ENCODE data around the gene SPOCK1. TPM values are rescaled to one million over a fixed set of nuclear protein-coding genes. Genes with fewer than 3 reads are reported as not detected.

The SPOCK1 gene
- total and polyA plus RNA-seq, 9 of the 15 experiments (the other 6 are each of a cell fraction or from before 2014, with no cell fraction given), result 0.01 to 0.35 (median 0.04) TPM; not detected in 6

GRCh38 chr5:137266186-137266585 is 232.9 kb downstream of the SPOCK1 start:
- no peaks in the 10 kb centered on the region for H3K36me3 ChIP-seq (ENCODE audit: control insufficient read depth, insufficient read depth, low read length)
- no peak overlapping the region for H3K4me2 ChIP-seq (ENCODE audit: insufficient read depth, low read length)
- no peak overlapping the region for H3K27ac ChIP-seq (ENCODE audit: extremely low read depth, low read depth, low read length)
- FAIRE-seq (no peak), DNase-seq (ENCODE audit: extremely low read depth in 1 of 4, low spot score in 3 of 4) (no peak), ATAC-seq (no peak)
- no peak overlapping the region for H3K9ac ChIP-seq (ENCODE audit: insufficient read depth in 1 of 2, low read depth in 2 of 2, low read length in 2 of 2)
- no peaks in the 10 kb centered on the region for H4K20me1 ChIP-seq (replicated peaks; ENCODE audit: control insufficient read depth, insufficient read depth, low read length)
- TF ChIP-seq ZBED1 (IDR thresholded peaks at IDR 0.05), result no peak
- no peak for TF ChIP-seq ZBTB7A (IDR thresholded peaks at IDR 0.05; ENCODE audit: borderline replicate concordance, control insufficient read depth, low read depth, low read length)
- TF ChIP-seq CBX3 (IDR thresholded peaks at IDR 0.05; ENCODE audit: borderline replicate concordance in 1 of 2, low read length in 2 of 2), result no peak
- TF ChIP-seq, protein P1, sequence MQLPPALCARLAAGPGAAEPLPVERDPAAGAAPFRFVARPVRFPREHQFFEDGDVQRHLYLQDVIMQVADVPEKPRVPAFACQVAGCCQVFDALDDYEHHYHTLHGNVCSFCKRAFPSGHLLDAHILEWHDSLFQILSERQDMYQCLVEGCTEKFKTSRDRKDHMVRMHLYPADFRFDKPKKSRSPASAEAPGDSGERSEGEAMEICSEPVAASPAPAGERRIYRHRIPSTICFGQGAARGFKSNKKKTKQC (CRISPR knock-in tag; IDR thresholded peaks at IDR 0.05), result no peak
- TF ChIP-seq RAD51 (IDR thresholded peaks at IDR 0.05; ENCODE audit: borderline replicate concordance, low read depth), result no peak
- TF ChIP-seq ZNF311 (CRISPR knock-in tag; IDR thresholded peaks at IDR 0.05), result no peak
- no peak for TF ChIP-seq POU5F1 (IDR thresholded peaks at IDR 0.05; ENCODE audit: borderline replicate concordance, low read depth, low read length, partially characterized antibody)
- no peak for TF ChIP-seq ZBTB17 (CRISPR knock-in tag; IDR thresholded peaks at IDR 0.05)
- TF ChIP-seq MYNN (IDR thresholded peaks at IDR 0.05), result no peak
- no peak for TF ChIP-seq MYNN (CRISPR knock-in tag; IDR thresholded peaks at IDR 0.05)
- TF ChIP-seq MAZ (CRISPR knock-in tag; conservative IDR thresholded peaks at IDR 0.05 in 1 of 2, IDR thresholded peaks at IDR 0.05 in 1 of 2), result no peak
- no peak for TF ChIP-seq TSHZ1 (CRISPR knock-in tag; IDR thresholded peaks at IDR 0.05)
- no peak for TF ChIP-seq HNRNPLL (IDR thresholded peaks at IDR 0.05; ENCODE audit: low read depth, low read length, poor library complexity, severe bottlenecking)
- TF ChIP-seq FOS (IDR thresholded peaks at IDR 0.05; ENCODE audit: extremely low read depth, insufficient read length), result no peak
- no peak for TF ChIP-seq KAT8 (IDR thresholded peaks at IDR 0.05; ENCODE audit: low read depth)
- H3K27me3 ChIP-seq (ENCODE audit: control insufficient read depth in 2 of 2, insufficient read depth in 2 of 2, low read length in 2 of 2), result no peaks in the 10 kb centered on the region
- in situ Hi-C loops (cut with MboI), result no loop called here
- ChIA-PET POLR2A (interaction anchor here (0.7 kb wide), 1 partner anchor 1700 kb away, joined by 3 read pairs; no protein-coding TSS in a partner anchor), CTCF (ENCODE audit: low intra/inter-chr PET ratio) (no interaction called here)
- no peak overlapping the region for H2AFZ ChIP-seq (ENCODE audit: low read depth, low read length)
- H3K4me3 ChIP-seq, result no peak overlapping the region
- no peaks in the 10 kb centered on the region for H3K9me1 ChIP-seq (ENCODE audit: control insufficient read depth, insufficient read depth, low read length)
- intact Hi-C loops (cut with micrococcal nuclease), result no loop called here
- 0% methylated on average over 4 of the region's 4 CpGs for WGBS (ENCODE audit: insufficient coverage, low coverage, missing lambda C conversion rate)
- BruUV-seq (replicated peaks), result no TSS peak
- H3K4me1 ChIP-seq (replicated peaks in 1 of 2; ENCODE audit: control insufficient read depth in 2 of 2, insufficient read depth in 2 of 2, low read length in 2 of 2), result no peaks in the 10 kb centered on the region
- no peaks in the 10 kb centered on the region for H3K9me3 ChIP-seq (replicated peaks; ENCODE audit: control insufficient read depth, insufficient read depth, low read depth, low read length)
- no peaks in the 10 kb centered on the region for H3K79me2 ChIP-seq (ENCODE audit: control insufficient read depth, insufficient read depth, low read length)
